GM20431 (cell line): ENCODE data around the gene YY1.

Experiments
- in situ Hi-C: fragments of 300-500 bp; cut with MseI, MboI; formaldehyde crosslinking; loops from one replicate; pipeline ENCODE4 v1.15.0; 2020; ENCODE audit warnings: low sequenced_read_pairs; ENCODE audit not compliant: unreplicated experiment

YY1 gene

GRCh38 chr14:100329233-100330006 lies 90.5 kb downstream of the YY1 start:
- in situ Hi-C loops: no loop called here

GRCh38 chr14:100330007-100330344 lies 91.0 kb downstream of the YY1 start:
- in situ Hi-C loops: no loop called here

- in situ Hi-C loops: no loop called here
Measured at GRCh38 chr14:100330388-100330931, 91.5 kb downstream of the YY1 start.

GRCh38 chr14:100332071-100332639 lies 93.2 kb downstream of the YY1 start:
- in situ Hi-C loops: no loop called here
